Upper lobe of right lung (tissue), 1 donor: ENCODE measurements around the gene TOR4A. TPM values are rescaled to one million over a fixed set of nuclear protein-coding genes. Genes with fewer than 3 reads are reported as not detected.

Experiments
- ATAC-seq: fragments of 200-7000 bp; cut with Tn5 transposase; one replicate; pipeline ENCODE4 v1.9.1; 2020; ENCODE audit warnings: mild to moderate bottlenecking, moderate library complexity
- DNase-seq: peaks from one replicate; pipeline ENCODE4 v3.0.0-alpha.2; 2020
- H3K27ac ChIP-seq: fragments of 200-600 bp; one replicate; pipeline ENCODE4 v1.8.0; 2022
- H3K27me3 ChIP-seq: fragments of 200-600 bp; one replicate; pipeline ENCODE4 v1.8.0; 2022; ENCODE audit warnings: mild to moderate bottlenecking
- H3K36me3 ChIP-seq: fragments of 200-600 bp; one replicate; pipeline ENCODE4 v1.8.0; 2022
- H3K4me1 ChIP-seq: fragments of 200-600 bp; one replicate; pipeline ENCODE4 v1.8.0; 2022
- H3K4me3 ChIP-seq: fragments of 200-600 bp; one replicate; pipeline ENCODE4 v1.8.0; 2022; ENCODE audit warnings: mild to moderate bottlenecking
- H3K9me3 ChIP-seq: fragments of 200-600 bp; one replicate; pipeline ENCODE4 v1.8.0; 2022
- CTCF ChIP-seq: fragments of 200-600 bp; IDR thresholded peaks from one replicate; pipeline ENCODE4 v1.8.0; 2022; ENCODE audit warnings: antibody characterized with exemption
- intact Hi-C: fragments of 100-400 bp; cut with DNase I; formaldehyde crosslinking; loops from one replicate; pipeline ENCODE4 v1.11.0; 2022
- total RNA-seq: library from RNA; stranded (reverse); fragmentation: NEBNext Ultra II Directional; extraction: Animal tissue kit (Norgen Biotek cat#: 25700); gene quantifications from one replicate; pipeline ENCODE4 v1.2.1, GENCODE V29; 2021
- donor health status: DM: no; HTN: yes; CAD: no; lungs with severe emphysema.

The TOR4A gene
- total RNA-seq, 1 donor from 2014 or later, result 27.4 TPM

- Histone ChIP-seq H3K27me3 (peaks cover 17% of the 10 kb centered on the region), H3K4me1 (peaks cover 7% of the 10 kb centered on the region), H3K36me3 (no peaks in the 10 kb centered on the region), H3K4me3 (no peak overlapping the region), H3K27ac (no peak overlapping the region), H3K9me3 (no peaks in the 10 kb centered on the region)
- intact Hi-C loops, result no loop called here
- no peak for TF ChIP-seq CTCF
- no peak for ATAC-seq
- peak; percentile 62 for DNase-seq
These were observed 36.5 kb downstream of the TOR4A start for GRCh38 chr9:137313956-137314560.

- no peak for ATAC-seq
- peak; percentile 64 for DNase-seq
- no peak for TF ChIP-seq CTCF
- Histone ChIP-seq H3K9me3 (no peaks in the 10 kb centered on the region), H3K27me3 (peaks cover 17% of the 10 kb centered on the region), H3K27ac (no peak overlapping the region), H3K4me3 (no peak overlapping the region), H3K4me1 (peaks cover 15% of the 10 kb centered on the region), H3K36me3 (no peaks in the 10 kb centered on the region)
- intact Hi-C loops, result no loop called here
These were observed 37.3 kb downstream of the TOR4A start for GRCh38 chr9:137314561-137315560.

- peak overlapping the region; percentile 37 for H3K4me3 ChIP-seq
- DNase-seq (no peak), ATAC-seq (no peak)
- H3K27me3 ChIP-seq, result peaks cover 17% of the 10 kb centered on the region
- no peak overlapping the region for H3K27ac ChIP-seq
- intact Hi-C loops, result no loop called here
- H3K4me1 ChIP-seq, result peaks cover 22% of the 10 kb centered on the region
- H3K9me3 ChIP-seq, result no peaks in the 10 kb centered on the region
- no peaks in the 10 kb centered on the region for H3K36me3 ChIP-seq
- TF ChIP-seq CTCF, result no peak
These were observed 38.1 kb downstream of the TOR4A start for GRCh38 chr9:137315581-137316011.

GRCh38 chr9:137316012-137316981, 38.8 kb downstream of the TOR4A start:
- peak; percentile 31 for ATAC-seq
- peak; percentile 70 for DNase-seq
- Histone ChIP-seq H3K27me3 (peaks cover 17% of the 10 kb centered on the region), H3K36me3 (no peaks in the 10 kb centered on the region), H3K4me1 (peaks cover 28% of the 10 kb centered on the region), H3K27ac (no peak overlapping the region), H3K4me3 (peak overlapping the region; percentile 37), H3K9me3 (no peaks in the 10 kb centered on the region)
- TF ChIP-seq CTCF, result no peak
- intact Hi-C loops, result no loop called here

- no peak for TF ChIP-seq CTCF
- no peak for DNase-seq
- intact Hi-C loops, result no loop called here
- H3K27me3 ChIP-seq, result peaks cover 17% of the 10 kb centered on the region
- H3K4me3 ChIP-seq, result no peak overlapping the region
- no peaks in the 10 kb centered on the region for H3K9me3 ChIP-seq
- H3K4me1 ChIP-seq, result peaks cover 28% of the 10 kb centered on the region
- H3K27ac ChIP-seq, result no peak overlapping the region
- no peaks in the 10 kb centered on the region for H3K36me3 ChIP-seq
- ATAC-seq, result no peak
These were observed 39.6 kb downstream of the TOR4A start for GRCh38 chr9:137317021-137317717.
